ENCODE results near the gene GMDS. TPM values are rescaled to one million over a fixed set of nuclear protein-coding genes. Genes with fewer than 3 reads are reported as not detected.

Gene GMDS
- total and polyA plus RNA-seq, 7 donors: 2.8 to 6.6 (median 4.7) TPM

GRCh38 chr6:1917626-1918371 is 327.6 kb downstream of the GMDS start:
- TF ChIP-seq, protein P1, sequence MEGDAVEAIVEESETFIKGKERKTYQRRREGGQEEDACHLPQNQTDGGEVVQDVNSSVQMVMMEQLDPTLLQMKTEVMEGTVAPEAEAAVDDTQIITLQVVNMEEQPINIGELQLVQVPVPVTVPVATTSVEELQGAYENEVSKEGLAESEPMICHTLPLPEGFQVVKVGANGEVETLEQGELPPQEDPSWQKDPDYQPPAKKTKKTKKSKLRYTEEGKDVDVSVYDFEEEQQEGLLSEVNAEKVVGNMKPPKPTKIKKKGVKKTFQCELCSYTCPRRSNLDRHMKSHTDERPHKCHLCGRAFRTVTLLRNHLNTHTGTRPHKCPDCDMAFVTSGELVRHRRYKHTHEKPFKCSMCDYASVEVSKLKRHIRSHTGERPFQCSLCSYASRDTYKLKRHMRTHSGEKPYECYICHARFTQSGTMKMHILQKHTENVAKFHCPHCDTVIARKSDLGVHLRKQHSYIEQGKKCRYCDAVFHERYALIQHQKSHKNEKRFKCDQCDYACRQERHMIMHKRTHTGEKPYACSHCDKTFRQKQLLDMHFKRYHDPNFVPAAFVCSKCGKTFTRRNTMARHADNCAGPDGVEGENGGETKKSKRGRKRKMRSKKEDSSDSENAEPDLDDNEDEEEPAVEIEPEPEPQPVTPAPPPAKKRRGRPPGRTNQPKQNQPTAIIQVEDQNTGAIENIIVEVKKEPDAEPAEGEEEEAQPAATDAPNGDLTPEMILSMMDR (IDR thresholded peaks at IDR 0.05): no peak
- no peak overlapping the region for H3K27ac ChIP-seq
- H3K9me3 ChIP-seq: no peaks in the 10 kb centered on the region
- DNase-seq (no peak), ATAC-seq (no peak)
- no peak overlapping the region for H3K4me3 ChIP-seq
- H3K27me3 ChIP-seq (ENCODE audit: insufficient read depth in 3 of 3, low read length in 2 of 3): no peaks in the 10 kb centered on the region
- no peaks in the 10 kb centered on the region for H3K36me3 ChIP-seq (ENCODE audit: insufficient read depth in 1 of 2, low read depth in 1 of 2)
- intact Hi-C loops (cut with DNase I): no loop called here
- WGBS, 3 donors: 74 to 87% (median 80%) methylated on average over 9 of the region's 9 CpGs
- H3K4me1 ChIP-seq: no peaks in the 10 kb centered on the region

DNA sequence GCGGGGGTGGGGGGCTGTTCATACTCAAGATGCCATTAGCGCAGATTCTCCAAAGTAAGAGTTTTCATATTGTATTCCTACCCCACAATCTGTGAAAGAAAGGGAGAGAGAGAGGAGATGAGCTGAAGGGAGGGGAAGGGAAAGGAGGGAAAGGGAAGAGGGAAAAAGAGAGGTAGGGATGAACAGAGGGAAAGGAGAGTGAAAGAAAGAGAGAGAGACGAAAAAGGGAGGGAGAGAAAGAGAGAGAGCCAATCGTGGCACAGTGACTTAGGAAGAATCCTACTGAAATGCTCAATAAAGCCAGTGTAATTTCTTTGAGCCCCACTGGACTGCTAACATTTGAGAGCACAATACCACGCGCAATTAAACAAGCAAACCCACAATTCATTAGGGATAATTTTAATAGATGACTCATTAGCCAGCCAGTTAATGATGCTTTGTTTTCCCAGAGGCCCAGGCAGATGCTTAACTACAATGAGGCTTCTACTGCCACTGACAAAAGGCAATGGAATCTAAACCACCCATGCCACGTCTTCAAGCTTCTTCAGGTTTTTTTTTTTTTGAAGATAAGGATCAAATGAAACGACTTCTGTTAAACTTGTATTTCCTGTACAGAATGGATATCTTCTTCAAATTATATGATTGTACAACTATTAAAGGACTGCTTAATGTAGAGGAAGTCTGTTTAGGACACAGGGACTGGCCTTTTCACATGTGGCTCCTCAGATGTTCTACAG is 328.9 kb downstream of the GMDS start:
- ATAC-seq (no peak), DNase-seq (no peak)
- H3K27me3 ChIP-seq (ENCODE audit: insufficient read depth in 3 of 3, low read length in 2 of 3): no peaks in the 10 kb centered on the region
- no peaks in the 10 kb centered on the region for H3K4me1 ChIP-seq
- TF ChIP-seq, protein P1 (IDR thresholded peaks at IDR 0.05): no peak
- no peaks in the 10 kb centered on the region for H3K9me3 ChIP-seq
- 85 to 90% (median 86%) methylated on average over 8 of the region's 8 CpGs for whole genome bisulfite sequencing, 3 donors
- no peak overlapping the region for H3K4me3 ChIP-seq
- intact Hi-C loops (cut with DNase I): no loop called here
- no peaks in the 10 kb centered on the region for H3K36me3 ChIP-seq (ENCODE audit: insufficient read depth in 1 of 2, low read depth in 1 of 2)
- H3K27ac ChIP-seq: no peak overlapping the region

GRCh38 chr6:1915226-1915625 is 330.2 kb downstream of the GMDS start:
- no peaks in the 10 kb centered on the region for H3K27me3 ChIP-seq (ENCODE audit: insufficient read depth in 3 of 3, low read length in 2 of 3)
- no peak overlapping the region for H3K27ac ChIP-seq
- 73 to 90% (median 79%) methylated on average over 9 of the region's 9 CpGs for WGBS, 3 donors
- DNase-seq (no peak), ATAC-seq (no peak)
- no peaks in the 10 kb centered on the region for H3K4me1 ChIP-seq
- no peak overlapping the region for H3K4me3 ChIP-seq
- H3K36me3 ChIP-seq (ENCODE audit: insufficient read depth in 1 of 2, low read depth in 1 of 2): no peaks in the 10 kb centered on the region
- intact Hi-C loops (cut with DNase I): no loop called here
- TF ChIP-seq, protein P1 (IDR thresholded peaks at IDR 0.05): no peak
- H3K9me3 ChIP-seq: no peaks in the 10 kb centered on the region

DNA sequence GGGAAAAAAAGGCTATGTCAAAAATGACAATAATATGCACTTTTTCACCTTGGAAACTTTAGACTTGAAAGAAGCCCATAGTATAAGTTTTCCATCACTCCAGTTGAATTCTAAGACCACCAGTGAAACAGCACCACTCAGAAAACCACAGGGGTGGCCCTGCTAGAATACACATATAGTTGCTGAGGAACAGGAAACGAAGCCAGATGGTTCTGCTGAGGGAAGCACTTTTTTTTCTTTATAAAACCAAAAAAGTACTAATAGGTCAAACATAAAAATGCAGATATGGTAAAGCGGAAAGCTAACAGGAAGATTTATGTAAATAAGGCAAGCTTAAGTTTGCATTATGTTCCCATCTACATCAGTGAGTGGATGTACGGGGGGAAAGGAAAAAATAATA is 331.8 kb downstream of the GMDS start:
- WGBS, 3 donors: 89 to 90% (median 89%) methylated on average over 3 of the region's 3 CpGs

More for the DNA sequence above, 331.8 kb downstream of the GMDS start:
- intact Hi-C loops (cut with DNase I): no loop called here
- Histone ChIP-seq H3K9me3 (no peaks in the 10 kb centered on the region), H3K27ac (no peak overlapping the region), H3K4me3 (no peak overlapping the region), H3K36me3 (ENCODE audit: insufficient read depth in 1 of 2, low read depth in 1 of 2) (no peaks in the 10 kb centered on the region), H3K4me1 (no peaks in the 10 kb centered on the region), H3K27me3 (ENCODE audit: insufficient read depth in 3 of 3, low read length in 2 of 3) (no peaks in the 10 kb centered on the region)
- TF ChIP-seq, protein P1 (IDR thresholded peaks at IDR 0.05): no peak
- no peak for DNase-seq
- no peak for ATAC-seq

Data from psoas muscle (tissue), 8 donors.